ENCODE measurements around the gene PDGFRB.

The PDGFRB gene

GRCh38 chr5:150129454-150129812, 26.2 kb downstream of the PDGFRB start:
- no peak for DNase-seq

GRCh38 chr5:150126921-150127265, 28.8 kb downstream of the PDGFRB start:
- no peak for DNase-seq

DNA sequence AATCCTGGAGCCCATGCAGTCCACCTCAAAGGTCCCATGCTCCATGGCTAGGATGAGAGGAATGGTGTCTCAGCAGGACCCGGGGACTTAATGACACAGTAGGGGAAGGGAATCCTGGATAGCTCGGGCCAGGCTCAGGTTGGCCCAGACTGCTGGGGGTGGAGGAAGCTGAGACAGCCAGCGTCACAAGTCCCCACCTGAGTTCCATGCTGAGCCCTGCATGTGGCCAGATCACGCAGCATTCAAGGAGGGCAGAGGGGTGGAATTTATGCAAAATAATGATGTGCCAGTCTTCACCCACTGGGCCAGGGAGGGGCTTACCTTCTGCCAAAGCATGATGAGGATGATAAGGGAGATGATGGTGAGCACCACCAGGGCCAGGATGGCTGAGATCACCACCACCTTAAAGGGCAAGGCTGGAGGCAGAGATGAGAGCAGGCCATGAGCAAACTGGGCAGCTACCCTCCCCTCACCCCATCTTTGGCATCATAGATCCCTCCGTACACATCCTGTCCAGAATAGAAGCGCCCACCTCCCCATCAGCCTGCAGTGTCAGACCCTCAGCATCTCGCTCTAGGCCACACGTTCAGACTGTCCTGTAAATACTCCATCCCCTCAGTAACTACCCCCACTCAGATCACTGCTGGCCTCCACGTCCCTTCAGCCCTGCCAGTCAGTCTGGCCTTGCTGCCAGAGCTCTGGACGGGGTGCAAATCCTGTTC, 29.3 kb downstream of the PDGFRB start:
- no peak for DNase-seq

DNA sequence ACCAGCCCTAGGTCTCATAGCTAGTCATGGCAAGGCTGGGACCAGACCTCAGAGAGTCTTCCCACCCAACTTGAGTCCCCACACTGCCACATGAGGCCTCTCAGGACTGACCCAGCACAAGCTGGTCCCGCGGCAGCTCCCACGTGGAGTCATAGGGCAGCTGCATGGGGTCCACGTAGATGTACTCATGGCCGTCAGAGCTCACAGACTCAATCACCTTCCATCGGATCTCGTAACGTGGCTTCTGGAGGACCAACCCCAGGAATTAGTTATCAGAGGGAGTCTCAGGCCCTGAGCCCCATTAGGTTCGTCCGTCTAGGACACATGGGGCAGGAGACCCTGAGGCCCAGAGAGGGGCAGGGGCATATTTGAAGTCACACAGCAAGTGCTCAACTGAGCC, 30.3 kb downstream of the PDGFRB start:
- DNase-seq, result no peak

DNA sequence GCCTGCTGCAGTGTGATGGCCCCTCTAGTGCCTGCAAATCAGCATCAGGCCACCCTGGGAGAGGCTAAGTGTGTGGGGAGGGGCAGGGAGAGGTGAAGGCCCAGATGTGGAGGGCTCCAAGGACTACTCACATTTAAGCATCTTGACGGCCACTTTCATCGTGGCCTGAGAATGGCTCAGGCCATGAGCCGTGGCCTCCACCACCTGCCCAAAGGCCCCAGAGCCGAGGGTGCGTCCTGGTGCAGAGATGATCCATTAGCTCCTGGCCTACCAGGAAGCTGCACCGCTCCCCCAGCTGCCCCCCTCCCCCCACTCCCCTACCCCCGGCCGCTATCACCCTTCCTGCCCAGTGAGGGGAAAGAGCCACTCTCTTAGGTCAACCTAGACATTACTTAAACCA, 31.0 kb downstream of the PDGFRB start:
- no peak for DNase-seq

DNA sequence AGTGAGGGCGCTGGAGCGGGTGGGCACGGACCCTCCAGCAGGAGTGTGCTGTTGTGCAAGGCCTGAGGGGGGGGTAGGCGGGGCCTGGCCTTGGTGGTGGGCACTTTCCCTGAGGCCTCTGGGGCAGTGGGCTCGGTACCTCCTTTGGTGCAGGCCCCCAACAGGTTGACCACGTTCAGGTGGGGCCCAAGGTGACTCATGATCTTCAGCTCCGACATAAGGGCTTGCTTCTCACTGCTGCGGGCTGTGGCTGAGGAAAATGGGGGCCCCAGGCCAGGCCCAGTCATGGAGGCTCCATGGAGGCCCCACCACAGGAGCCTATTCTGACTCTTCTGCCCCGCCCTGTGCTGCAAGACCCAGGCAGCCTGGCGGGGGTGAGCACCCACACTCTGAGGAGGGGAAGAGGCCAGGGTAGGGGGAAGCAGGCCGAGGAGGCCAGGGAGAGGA, 31.5 kb downstream of the PDGFRB start:
- DNase-seq, result no peak

GRCh38 chr5:150123542-150123941, 32.1 kb downstream of the PDGFRB start:
- DNase-seq, result no peak

GRCh38 chr5:150122536-150123481, 32.8 kb downstream of the PDGFRB start:
- no peak for DNase-seq

GRCh38 chr5:150122158-150122510, 33.5 kb downstream of the PDGFRB start:
- peak; percentile 78 for DNase-seq

GRCh38 chr5:150121448-150122157, 34.0 kb downstream of the PDGFRB start:
- DNase-seq, result no peak

GRCh38 chr5:150120617-150121447, 34.8 kb downstream of the PDGFRB start:
- DNase-seq, result no peak

- no peak for DNase-seq
These were observed 35.6 kb downstream of the PDGFRB start for GRCh38 chr5:150120062-150120441.

DNA sequence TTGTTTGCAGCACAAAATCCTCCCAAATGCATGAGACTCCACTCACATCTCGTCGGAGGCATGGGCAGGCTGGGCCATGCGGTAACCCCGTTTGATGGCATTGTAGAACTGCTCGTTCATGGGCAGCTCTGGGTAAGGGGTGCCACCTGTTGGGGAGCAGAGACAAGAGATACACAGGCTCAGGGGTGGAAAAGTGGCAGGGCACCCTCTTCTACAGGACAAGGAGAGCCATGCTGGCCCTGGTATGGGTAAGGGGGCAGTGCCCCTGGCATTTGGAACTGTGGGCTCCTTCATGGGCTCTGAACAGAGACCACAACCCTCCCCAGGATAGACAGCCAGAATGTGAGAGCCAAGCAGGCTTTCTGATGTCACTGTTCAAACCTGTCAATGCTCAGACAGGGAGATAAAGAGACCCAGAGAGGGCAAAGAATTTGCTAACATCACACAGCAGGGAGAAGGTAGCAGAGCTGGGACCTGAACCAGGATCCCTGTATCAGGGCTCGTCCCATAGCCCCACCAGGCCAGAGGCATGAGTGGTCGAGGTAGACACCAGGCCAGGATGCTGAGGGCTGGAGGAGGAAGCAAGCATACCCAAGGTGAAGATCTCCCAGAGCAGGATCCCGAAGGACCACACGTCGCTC, 36.1 kb downstream of the PDGFRB start:
- peak; percentile 41 for DNase-seq

GRCh38 chr5:150118561-150119229, 37.0 kb downstream of the PDGFRB start:
- DNase-seq, result no peak

DNA sequence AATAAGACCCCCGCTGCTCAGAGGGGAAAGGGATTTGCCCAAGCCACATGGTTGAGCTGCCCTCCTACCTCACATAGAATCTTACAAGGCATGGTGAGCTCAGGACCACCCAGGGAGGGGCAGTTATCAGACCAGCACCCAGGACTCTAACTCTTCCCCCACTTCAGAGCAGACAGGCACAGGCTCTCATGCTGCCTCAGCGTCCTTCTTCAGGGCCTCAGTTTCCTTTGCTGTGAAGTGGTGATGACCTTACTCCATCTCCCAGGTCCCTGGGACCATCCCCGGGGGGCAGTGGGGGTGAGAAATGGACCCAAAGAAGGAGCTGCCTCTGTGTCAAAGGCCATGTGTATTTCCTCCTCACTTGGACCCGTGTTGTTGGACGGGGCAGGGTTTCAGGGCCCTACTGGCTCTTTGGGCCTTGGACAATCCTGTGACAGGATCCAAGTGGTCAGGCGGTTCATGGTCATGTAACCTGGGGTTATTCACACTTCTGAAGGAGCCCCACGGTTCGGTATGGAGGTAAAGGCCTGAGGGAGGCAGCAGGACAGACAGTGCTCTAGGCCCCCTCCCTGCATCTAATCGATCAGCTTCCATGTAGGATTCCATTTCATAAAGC, 37.6 kb downstream of the PDGFRB start:
- DNase-seq, result no peak

GRCh38 chr5:150116667-150117400, 38.8 kb downstream of the PDGFRB start:
- DNase-seq, result no peak

GRCh38 chr5:150114773-150115408, 40.8 kb downstream of the PDGFRB start:
- DNase-seq, result no peak

GRCh38 chr5:150114102-150114641, 41.5 kb downstream of the PDGFRB start:
- DNase-seq, result no peak

- no peak for DNase-seq
These were observed 42.4 kb downstream of the PDGFRB start for GRCh38 chr5:150113047-150113744.

Data from RPMI8226 (cell line).